Measurements from ENCODE around the gene TMCC3.

TMCC3 gene

DNA sequence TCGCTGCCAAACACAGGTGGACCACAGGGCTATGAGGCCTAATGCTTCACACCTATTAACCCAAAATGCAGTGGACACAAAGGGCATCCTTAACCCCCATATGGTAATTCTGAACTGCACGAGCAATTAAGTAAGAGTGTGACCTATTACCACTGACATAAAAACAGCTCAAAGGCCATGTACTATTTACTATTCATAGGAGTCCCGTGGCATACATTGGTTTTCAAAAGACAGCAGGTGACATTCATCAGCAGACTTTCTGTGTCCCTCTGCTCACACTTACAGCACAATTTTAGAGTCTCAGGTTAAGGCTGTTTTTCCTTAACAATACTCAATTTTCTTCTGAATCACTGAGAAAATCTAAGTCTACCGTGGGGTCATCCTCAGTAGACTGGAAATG is 23.1 kb upstream of the TMCC3 start:
- no peak for DNase-seq (ENCODE audit: low read depth)

DNA sequence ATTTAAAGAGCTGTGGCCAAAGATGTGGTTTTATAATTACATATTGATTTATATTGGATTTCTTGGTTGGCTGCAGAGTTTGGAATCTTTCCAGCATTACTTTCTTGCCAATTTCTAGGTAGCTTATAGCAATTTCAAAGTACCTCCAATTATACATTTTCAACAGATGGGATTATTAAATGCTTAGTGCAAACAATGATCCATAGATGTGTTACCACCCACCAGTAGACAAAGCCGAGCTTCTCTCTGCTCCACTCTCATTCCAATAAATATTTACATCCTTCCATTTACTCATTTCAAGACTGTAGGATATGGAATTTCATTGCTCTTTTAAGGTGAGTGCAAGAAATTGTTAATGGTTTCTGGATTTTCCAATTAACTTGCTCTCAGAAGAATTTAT is 21.6 kb upstream of the TMCC3 start:
- DNase-seq (ENCODE audit: low read depth) = no peak

DNA sequence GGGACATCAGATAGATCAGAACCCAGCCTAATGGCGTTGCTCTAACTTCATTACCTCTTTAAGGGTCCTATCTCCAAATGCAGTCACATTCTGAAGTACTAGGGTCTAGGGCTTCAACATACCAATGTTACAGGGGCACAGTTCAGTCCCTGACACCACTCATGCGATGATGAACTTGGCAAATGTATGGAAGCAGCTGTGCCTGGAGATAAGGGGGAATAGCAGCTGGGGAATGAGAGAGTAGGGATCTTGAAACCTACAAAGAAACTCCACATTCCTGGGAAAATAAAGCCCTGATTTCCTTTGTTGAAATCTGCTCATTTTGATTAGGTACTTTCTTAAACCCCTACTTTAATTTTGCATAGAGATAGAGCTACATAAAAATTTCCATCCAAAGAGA is 20.5 kb upstream of the TMCC3 start:
- DNase-seq (ENCODE audit: low read depth) = no peak

DNA sequence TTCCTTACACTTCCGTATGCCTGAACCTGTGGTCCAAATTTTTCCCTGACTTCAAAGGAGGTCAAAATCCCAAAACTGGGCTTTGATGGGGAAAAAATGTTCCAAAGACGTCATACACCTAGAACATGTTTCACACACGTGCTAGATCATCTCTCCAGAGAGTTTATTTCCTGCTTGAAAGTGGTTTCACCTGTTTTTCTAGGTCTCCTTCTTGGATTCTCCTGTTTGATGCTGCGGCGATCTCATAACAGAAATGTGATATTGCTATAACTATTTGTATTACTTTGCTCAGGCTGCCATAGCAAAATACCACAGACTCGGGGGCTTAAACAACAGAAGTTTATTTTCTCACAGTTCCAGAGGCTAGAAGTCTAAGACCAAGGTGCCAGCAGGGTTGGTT is 19.7 kb upstream of the TMCC3 start:
- DNase-seq (ENCODE audit: low read depth) = no peak

DNA sequence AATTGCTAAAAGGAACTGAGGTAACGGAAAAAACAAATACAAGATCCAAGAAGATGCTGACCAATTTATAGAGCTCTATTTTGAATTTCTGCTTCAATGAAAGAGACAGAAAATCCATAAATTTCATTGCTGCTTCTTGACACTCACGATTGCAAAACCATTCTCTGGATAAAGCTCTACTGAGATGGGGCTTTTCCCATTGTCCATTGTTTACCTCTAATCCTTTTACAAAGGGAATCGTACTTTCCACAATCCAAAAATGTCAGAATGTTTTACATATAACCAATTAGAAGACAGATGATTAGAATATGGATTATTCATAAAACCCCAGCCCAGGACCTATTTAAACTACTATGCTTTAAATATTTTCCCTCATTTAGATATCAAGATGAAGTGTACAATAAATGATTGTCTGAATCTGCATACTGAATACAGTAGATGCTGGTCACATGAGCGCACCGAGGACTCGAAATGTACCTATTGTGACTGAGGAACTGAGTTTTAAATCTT is 16.7 kb upstream of the TMCC3 start:
- no peak for DNase-seq (ENCODE audit: low read depth)

DNA sequence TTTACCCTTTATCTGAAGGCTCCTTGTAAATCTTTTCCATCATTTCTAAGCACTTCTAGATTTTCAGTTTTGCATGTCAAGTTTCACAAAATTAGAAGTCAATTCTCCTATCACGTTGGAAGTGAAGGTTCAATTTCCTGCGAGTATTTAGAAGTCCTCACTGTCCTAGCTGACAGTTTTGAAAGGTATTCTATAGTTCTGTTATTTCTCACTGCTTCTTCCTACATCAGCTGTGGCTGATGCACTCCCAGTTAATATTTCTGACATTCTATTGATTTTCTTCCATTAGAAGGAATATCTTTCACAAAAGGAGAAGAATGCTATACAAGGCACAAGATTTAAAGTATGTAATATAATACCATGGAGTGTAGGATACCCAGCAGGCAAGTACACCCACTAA is 15.8 kb upstream of the TMCC3 start:
- DNase-seq (ENCODE audit: low read depth) = no peak

DNA sequence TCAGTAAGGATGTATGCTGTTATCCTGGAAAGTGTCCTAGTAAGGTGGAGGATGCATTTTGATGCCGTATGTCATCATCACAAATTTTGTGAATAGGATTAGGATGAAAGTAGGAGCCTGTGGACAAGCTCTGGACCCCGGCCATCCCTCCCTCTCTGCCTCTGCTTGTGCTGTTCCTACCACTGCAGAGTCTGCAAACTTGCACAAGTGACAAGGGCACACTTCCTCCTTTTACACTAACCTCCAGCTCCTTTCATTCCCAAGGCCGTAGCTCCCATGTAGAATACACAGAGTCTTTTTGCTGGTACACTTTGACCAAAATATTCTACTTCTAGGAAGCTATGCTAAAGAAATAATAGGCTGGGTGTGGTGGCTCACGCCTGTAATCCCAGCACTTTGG is 13.3 kb upstream of the TMCC3 start:
- no peak for DNase-seq (ENCODE audit: low read depth)

DNA sequence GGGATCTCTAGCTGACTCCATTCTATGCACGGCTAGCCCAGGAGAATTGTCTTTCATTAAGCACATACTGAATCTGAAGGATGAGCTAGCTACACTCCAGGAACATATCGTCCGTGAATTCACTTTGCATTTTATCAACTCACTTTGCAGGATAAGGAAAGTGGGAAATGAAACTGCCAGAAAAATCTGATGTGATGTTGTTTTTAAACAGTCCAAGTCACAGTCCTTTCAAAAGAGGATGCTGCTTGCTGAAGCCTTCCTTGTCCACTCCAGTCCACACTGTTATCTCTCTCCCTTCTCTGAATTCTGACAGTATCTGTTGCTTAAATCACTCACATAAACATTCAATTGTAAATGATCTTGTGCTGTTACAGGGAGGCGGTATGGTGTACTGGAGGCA is 12.7 kb upstream of the TMCC3 start:
- no peak for DNase-seq (ENCODE audit: low read depth)

DNA sequence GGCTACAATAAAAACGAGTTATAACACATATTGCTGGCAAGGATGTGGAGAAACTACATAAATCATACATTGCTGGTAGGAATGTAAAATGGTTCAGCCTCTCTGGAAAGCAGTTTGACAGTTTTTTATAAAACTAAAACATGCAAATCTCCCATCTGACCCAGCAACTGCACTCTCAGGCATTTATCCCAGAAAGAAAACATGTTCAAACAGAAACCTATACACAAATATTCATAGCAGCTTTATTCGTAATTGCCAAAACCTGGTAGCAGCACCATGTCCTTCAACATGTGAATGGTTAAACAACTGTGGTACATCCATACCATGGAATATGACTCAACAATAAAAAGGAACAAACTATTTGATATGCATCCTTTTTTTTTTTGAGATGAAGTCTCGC is 10.1 kb upstream of the TMCC3 start:
- DNase-seq (ENCODE audit: low read depth) = no peak

DNA sequence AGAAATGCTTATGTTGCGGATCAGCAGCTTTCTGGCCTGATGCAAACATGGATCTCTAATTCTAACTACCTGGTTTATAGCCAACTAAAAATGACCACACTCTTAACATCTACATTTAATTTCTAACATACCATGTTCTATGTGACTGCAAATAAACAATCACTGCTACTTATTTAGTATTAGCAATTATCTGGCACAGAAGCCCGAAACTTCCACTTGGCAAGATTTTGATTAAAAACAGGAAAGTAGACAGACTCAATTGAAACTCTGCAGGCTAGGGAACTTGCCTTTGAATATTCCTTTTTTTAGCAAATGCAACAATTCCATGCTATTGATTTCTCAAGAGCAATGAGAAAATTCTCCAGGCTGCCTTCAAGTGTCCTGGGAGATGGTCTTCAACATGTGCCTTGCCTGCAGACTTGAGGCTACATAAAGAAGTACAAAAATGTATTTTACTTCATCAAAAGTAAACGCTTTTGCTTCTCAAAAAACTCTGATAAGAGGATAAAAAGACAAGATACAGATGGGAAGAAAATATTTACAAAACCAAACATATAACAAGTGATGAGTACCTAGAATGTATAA is 9.1 kb upstream of the TMCC3 start:
- no peak for DNase-seq (ENCODE audit: low read depth)

DNA sequence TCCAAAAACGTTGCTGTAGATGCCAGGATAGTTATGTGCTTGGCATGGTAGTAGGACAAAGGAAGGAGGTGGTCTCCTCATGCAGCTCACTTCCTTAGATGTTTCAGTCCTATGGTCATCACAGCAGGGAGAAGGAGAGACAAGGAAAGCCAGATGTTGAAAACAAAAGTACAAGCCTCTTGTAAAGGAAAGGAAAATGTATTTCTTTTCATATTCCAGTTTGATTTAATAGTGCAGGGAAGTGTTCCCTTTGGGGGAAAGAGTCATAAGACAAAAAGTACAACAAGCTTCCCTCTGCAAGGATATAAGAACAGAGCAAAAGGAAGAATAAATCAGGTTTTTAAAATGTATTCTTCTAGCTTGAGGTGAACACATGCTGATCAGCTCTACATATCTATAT is 8.6 kb upstream of the TMCC3 start:
- no peak for DNase-seq (ENCODE audit: low read depth)

DNA sequence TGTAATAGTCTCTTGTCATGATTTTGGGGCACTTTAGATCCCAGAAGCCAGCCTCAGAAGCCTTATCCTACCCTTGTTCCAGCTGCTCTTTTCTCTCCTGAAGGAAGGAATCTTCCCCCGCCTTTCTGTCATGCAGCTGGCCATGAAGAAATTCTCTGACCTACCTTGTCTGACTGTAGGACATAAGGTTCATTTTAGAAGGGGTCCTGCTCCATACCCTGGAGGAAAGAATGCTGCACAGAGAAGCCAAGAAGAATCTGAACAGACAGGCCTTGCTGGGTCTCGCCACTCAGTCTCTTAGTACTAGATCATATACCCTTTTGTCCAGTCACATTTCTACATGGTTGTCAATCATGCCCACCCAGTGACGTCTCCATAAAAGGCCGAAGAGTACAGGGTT is 6.2 kb upstream of the TMCC3 start:
- no peak for DNase-seq (ENCODE audit: low read depth)

DNA sequence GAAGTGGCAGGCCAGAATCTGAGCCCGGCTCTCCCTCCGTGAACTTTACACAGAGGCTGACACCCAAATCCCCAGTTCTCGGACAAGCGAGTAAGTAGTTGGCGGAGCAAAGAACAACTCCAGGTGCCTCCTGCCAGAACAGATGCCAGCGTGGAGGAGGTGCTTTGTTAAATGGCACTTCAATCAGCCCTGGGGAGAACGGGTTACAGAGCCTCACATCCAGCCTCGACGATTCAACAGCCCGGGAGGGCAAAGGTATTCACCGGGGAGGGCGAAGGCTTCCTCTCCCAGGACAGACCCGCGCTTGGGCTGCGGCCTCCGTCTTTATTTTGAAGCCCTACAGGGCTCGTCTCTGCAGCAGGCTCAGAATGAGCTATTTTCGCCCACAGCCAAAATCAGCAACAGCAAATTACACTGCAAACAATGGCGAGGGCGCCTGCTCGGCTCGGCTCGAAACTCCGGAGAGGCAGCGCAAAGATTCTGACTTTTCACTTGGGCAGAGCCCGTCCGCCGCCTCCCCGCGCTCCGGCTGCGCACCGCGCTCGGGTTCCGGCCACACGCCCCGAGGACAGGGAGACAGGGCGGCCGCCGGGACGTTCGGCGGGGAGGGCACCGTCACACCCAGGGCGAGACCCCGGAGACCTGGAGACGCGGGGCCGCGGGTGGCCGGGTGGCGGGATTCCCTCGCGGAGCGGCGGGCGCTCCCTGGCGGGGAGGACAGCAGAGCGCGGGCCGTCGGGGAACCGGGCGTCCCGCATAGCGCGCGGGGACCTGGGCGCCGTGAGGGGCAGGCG is 811 bp downstream of the TMCC3 start:
- DNase-seq (ENCODE audit: low read depth) = no peak

DNA sequence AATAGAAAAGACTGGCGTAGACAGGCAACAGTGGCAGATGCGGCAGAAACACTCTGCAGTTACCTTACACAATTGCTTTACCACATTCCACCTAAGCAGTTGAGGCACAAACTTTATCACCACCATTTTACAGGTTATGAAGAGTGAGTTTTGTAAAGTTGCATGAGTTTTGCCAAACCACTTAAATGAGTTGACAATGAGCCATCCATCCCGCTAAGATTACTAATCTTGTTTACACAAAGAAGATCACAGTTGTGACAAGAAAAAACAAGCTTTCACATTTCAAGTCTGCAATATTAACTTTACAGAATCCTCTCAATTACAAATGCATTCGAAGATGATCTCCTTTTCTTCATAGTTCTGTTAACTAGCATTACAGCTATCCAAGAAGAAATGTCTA is 1.8 kb downstream of the TMCC3 start:
- DNase-seq (ENCODE audit: low read depth) = no peak

DNA sequence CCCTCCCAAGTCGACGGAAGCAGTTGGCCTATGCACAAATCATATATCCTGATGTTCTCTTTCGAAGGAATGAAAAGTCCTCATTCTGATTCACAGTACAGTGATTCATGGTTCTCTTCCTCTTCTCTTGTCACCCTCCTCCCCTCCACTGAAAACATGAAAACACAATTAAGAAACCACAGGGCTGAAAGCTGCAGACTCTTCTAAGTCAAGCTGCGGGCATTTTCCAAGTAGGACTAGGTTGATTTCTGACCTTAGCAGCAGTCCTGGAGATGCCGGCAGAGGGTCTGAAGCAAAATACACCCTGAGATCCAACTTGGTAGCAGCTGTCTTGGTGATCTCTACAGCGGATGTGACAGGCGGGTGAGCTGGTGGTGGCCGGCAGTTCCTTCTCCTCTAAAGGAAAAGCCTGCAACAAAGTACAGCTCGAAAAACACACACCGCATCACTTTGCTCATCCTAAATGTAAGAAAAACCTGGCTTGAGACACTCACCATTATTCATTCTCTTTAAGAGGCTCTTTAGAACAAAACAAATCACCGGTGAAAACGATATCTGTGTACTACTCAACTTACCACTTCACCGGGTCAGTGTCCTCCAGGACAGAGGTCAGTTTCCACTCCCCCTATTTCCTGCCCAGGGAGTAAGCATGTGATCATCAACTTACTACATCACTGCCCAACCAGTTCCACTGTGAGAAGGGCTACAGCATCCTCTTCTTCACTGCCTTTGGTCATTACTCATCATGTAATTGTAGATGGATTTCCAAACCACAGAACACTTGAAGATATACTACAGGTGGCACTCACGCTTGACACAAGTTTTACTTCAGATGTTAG is 6.0 kb downstream of the TMCC3 start:
- DNase-seq (ENCODE audit: low read depth) = no peak

DNA sequence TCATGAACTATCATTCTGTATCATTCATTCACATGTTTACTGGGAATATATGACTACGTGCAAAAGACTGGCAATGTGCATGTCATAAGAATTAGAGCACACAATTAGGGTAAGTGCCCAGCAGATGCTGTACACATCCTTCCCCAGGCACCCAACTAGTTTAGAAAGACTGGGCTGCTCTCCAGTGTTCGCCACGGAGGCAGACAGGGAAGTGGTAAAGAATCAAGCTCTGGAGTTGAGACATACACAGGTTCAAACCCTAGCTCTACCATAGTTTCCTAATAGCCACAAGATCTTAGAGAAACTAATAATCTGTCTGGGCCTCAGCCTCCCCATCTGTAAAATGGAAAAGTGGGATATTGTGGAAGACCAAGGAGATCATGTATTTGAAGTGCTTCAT is 6.8 kb downstream of the TMCC3 start:
- no peak for DNase-seq (ENCODE audit: low read depth)

DNA sequence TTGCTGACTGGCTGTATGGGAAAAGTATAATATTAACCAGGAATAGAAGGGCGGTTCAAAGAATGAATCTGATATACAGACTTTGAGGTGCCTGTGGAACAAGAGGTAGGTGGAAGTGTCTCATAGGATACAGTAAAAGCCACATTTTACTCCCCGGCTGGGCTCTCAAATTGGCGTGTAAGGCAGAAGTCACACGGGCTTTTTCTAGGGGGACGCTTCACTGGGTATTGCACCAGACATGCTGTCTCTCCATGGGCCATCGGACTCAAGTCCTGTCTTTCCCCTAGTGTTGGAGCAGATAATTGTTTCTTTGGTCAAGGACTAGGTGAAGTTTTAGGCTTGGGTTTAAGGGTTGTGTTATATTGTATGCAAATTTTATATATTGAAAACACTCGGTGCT is 9.1 kb downstream of the TMCC3 start:
- DNase-seq (ENCODE audit: low read depth) = no peak

DNA sequence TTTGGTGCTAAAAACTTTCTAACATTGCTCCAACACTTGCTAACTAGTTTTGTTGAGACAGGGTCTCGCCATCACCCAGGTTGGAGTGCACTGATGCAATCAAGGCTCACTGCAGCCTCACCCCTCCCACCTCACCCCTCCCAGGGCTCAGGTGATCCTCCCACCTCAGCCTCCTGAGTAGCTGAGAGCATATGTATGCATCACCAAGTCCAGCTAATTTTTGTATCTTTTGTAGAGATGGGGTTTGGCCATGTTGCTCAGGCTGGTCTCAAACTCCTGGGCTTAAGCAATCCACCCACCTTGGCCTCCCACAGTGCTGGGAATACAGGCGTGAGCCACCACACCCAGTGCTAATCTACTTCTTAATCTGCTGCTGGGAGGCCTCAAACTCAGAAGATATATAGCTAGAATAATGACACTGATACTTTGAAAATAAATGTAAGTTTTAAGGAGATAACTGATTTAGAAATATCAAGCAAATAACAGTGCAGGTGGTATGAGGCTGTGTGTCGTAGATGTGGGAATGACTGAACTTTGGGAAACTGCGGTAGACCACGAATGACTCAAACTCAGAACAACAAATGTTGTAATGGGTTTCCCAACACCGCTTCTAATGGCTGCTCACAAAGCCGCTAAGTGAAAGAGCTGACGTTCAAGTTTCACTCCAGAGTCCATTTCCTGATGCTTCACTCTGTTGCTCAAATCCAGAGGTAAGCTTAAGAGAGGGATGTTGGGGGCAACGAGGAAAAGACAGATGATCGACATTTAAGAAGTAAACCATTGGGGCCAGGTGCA is 10.0 kb downstream of the TMCC3 start:
- no peak for DNase-seq (ENCODE audit: low read depth)

DNA sequence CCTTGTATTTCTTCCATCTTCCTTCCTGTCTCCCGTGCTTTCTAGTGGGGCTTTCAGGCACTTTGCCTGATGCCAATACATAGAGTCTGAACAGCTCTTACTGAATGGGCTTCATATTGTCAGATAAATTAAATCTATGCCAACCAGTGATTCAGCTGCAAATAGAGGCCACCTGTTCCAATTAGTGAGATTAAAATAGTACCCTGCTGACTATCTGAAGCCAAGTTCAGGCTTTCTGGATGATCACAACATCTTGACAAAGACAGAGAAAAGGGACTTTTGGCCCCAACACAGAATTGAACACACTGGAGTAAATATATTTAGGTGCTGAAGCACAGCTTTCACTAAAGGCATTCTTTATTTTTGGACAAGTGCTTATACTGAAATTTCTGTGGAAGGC is 11.8 kb downstream of the TMCC3 start:
- DNase-seq (ENCODE audit: low read depth) = no peak

DNA sequence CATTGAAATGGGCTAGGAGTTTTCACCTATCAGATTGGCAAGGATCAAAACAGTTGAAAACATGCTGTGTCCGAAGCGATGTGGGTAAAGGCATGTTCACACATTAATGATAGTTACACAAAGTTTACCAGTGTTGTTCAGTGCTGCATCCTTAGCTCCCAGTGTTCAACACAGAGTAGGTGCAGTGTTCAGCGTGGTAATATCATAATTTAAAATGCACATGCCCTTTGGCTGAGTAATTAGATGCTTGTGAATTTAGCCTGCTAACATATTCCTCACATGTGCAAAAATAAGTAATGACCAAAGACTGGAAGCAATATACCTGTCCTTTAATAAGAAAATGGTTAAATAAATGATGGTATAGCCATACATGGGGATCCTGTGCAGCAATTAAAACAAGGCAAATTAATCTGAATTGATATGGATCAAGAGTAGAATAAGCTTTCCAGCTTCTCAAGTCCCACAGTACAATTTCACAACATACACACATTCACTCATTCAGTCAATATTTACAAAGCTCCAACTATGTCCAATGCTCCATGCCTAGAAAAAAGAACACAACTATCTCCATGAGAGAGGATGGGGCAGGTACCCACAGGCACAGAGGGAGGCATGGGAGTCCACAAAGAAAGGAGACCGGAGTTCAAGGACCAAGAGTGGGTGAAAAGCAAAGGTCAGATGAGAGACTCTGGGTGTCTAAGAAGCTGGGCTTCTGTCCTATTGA is 12.8 kb downstream of the TMCC3 start:
- no peak for DNase-seq (ENCODE audit: low read depth)

DNA sequence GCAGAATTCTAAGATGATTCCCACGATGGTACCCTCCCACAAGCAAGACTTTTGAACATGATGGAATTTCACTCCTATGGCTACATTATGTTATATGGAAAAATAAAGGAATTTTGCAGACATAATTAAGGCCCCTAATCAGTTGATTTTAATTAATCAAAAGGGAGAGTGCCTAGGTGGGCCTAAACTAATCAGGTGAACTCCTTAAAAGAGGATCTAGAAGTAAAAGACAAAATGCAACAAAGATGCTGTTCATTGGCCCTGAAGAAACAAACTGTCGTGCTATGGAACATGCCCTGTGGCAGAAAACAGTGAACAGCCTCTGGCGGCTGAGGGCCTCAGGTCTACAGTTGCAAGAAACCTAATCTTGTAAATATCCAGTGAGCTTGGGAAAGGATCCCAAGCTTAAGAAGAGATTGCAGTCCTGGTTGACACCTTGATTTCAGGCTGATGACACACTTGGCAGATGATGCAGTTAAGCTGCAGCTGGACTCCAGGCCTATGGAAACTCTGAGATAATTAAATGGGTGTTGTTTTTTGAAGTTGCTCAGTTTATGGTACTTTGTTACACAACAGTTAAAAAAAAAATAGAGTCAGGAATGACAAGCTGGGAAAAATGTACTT is 13.8 kb downstream of the TMCC3 start:
- DNase-seq (ENCODE audit: low read depth) = no peak

Measured in GM04504 (cell line).